ENCODE data around the gene TEAD2. TPM values are rescaled to one million over a fixed set of nuclear protein-coding genes. Genes with fewer than 3 reads are reported as not detected.

The TEAD2 gene
- total and polyA plus RNA-seq, 9 of the 15 experiments (the other 6 are each of a cell fraction or from before 2014, with no cell fraction given): 1.6 to 27.0 (median 13.9) TPM

- TF ChIP-seq AFF1 (IDR thresholded peaks at IDR 0.05; ENCODE audit: low read depth in 1 of 2, partially characterized antibody in 2 of 2) (no peak), ZNF780A (CRISPR knock-in tag; IDR thresholded peaks at IDR 0.05) (no peak), FOS (IDR thresholded peaks at IDR 0.05; ENCODE audit: extremely low read depth, insufficient read length) (no peak), ZNF695 (CRISPR knock-in tag; IDR thresholded peaks at IDR 0.05) (no peak), IRF9 (tag; IDR thresholded peaks at IDR 0.05) (no peak), SRF (CRISPR knock-in tag; IDR thresholded peaks at IDR 0.05) (0 out of 4 replicates have a peak, but pooled peaks of 1 of the 2 experiments have one; percentile 30), SP2 (IDR thresholded peaks at IDR 0.05; ENCODE audit: extremely low read depth, low read depth, low read length, poor library complexity, severe bottlenecking) (no peak), CGGBP1 (CRISPR knock-in tag; IDR thresholded peaks at IDR 0.05) (no peak), TAF1 (IDR thresholded peaks at IDR 0.05; ENCODE audit: control insufficient read depth, extremely low read depth, insufficient read depth, low read length, severe bottlenecking) (peak; percentile 49), MYNN (IDR thresholded peaks at IDR 0.05) (no peak), MYNN (CRISPR knock-in tag; IDR thresholded peaks at IDR 0.05) (no peak), ZBTB8A (IDR thresholded peaks at IDR 0.05; ENCODE audit: partially characterized antibody) (no peak), GTF2E2 (tag; IDR thresholded peaks at IDR 0.05) (no peak), CREB3L1 (IDR thresholded peaks at IDR 0.05; ENCODE audit: borderline replicate concordance, low read depth) (no peak), E2F1 (CRISPR knock-in tag; IDR thresholded peaks at IDR 0.05) (no peak), ZNF124 (CRISPR knock-in tag; IDR thresholded peaks at IDR 0.05) (no peak), HEY1 (CRISPR knock-in tag; IDR thresholded peaks at IDR 0.05; ENCODE audit: borderline replicate concordance) (no peak), ZFP36 (IDR thresholded peaks at IDR 0.05; ENCODE audit: low read depth, low read length, partially characterized antibody) (no peak)
These were observed at the start of gene TEAD2 (continued) for GRCh38 chr19:49362048-49362928.

All from K562 (cell line).